IMR-90 (cell line): ENCODE data around the gene KRT36. TPM values are rescaled to one million over a fixed set of nuclear protein-coding genes. Genes with fewer than 3 reads are reported as not detected.

ENCODE experiments used
- ATAC-seq: fragments of 200-7000 bp; cut with Tn5 transposase; 2 replicates; pipeline ENCODE4 v1.9.1; 2020; ENCODE audit warnings: low read depth, mild to moderate bottlenecking, moderate library complexity
- BruUV-seq: library from RNA; stranded (reverse); fragments of 400-500 nt; replicated peaks from 2 replicates; lab custom pipeline; 2021; lab: Mats Ljungman, UMichigan
- CTCF ChIA-PET: fragments of 300-600 bp; formaldehyde crosslinking; extraction: SDS; loops from one replicate; lab custom pipeline; 2021; ENCODE audit warnings: antibody characterized with exemption; lab: Yijun Ruan, JAX
- POLR2A ChIA-PET: fragments of 300-600 bp; sonication (Branson Sonifier 250); formaldehyde crosslinking; loops from one replicate; lab custom pipeline; 2022; ENCODE audit warnings: antibody characterized with exemption; ENCODE audit not compliant: unreplicated experiment; lab: Charles Lee
- DNase-seq: peaks from one replicate; pipeline ENCODE4 v3.0.0; 2013
- H2AFZ ChIP-seq: replicated peaks from 2 replicates; pipeline ENCODE3; 2013; ENCODE audit warnings: low read length, mild to moderate bottlenecking; ENCODE audit not compliant: poor library complexity
- H2AK5ac ChIP-seq: 2 replicates; pipeline ENCODE4 v1.6.1; 2013; ENCODE audit warnings: low read depth, low read length, inconsistent platforms
- H2AK9ac ChIP-seq: replicated peaks from 2 replicates; pipeline ENCODE3; 2013; ENCODE audit warnings: mild to moderate bottlenecking, low read depth, low read length, moderate library complexity; ENCODE audit not compliant: poor library complexity
- H2BK120ac ChIP-seq: 2 replicates; pipeline ENCODE4 v1.6.1; 2013; ENCODE audit warnings: low read depth, low read length, inconsistent platforms
- H2BK15ac ChIP-seq: 3 replicates; pipeline ENCODE4 v1.6.1; 2013; ENCODE audit warnings: low read depth, low read length, inconsistent platforms
- H2BK20ac ChIP-seq: 2 replicates; pipeline ENCODE4 v1.6.1; 2013; ENCODE audit warnings: low read depth, mild to moderate bottlenecking, inconsistent platforms, low read length, moderate library complexity
- H2BK5ac ChIP-seq: 2 replicates; pipeline ENCODE4 v1.6.1; 2013; ENCODE audit warnings: mild to moderate bottlenecking, low read depth, low read length, inconsistent platforms; ENCODE audit not compliant: poor library complexity, severe bottlenecking
- H3K14ac ChIP-seq: replicated peaks from 2 replicates; pipeline ENCODE4 v1.6.1; 2013; ENCODE audit warnings: low read depth, low read length, inconsistent platforms
- H3K18ac ChIP-seq: 2 replicates; pipeline ENCODE4 v1.6.1; 2013; ENCODE audit warnings: low read depth, low read length, control low read depth
- H3K23ac ChIP-seq: 2 replicates; pipeline ENCODE4 v1.6.1; 2013; ENCODE audit warnings: low read depth, low read length, inconsistent platforms
- H3K27ac ChIP-seq: 2 replicates; pipeline ENCODE4 v1.5.1; 2013; ENCODE audit warnings: mild to moderate bottlenecking, control low read depth, low read length; ENCODE audit not compliant: insufficient read depth
- H3K27me3 ChIP-seq: 2 replicates; pipeline ENCODE4 v1.6.1; 2013; ENCODE audit warnings: low read length; ENCODE audit not compliant: control insufficient read depth, insufficient read depth
- H3K36me3 ChIP-seq: 2 replicates; pipeline ENCODE4 v1.6.1; 2013; ENCODE audit warnings: low read length, mixed read lengths; ENCODE audit not compliant: control insufficient read depth, insufficient read depth
- H3K4ac ChIP-seq: 2 replicates; pipeline ENCODE4 v1.6.1; 2013; ENCODE audit warnings: low read depth, low read length, inconsistent platforms
- H3K4me1 ChIP-seq: 2 replicates; pipeline ENCODE4 v1.6.1; 2013; ENCODE audit warnings: low read length, mixed read lengths; ENCODE audit not compliant: control insufficient read depth, insufficient read depth
- H3K4me2 ChIP-seq: 2 replicates; pipeline ENCODE4 v1.6.1; 2013; ENCODE audit warnings: low read depth, mild to moderate bottlenecking, control low read depth, low read length, moderate library complexity
- H3K4me3 ChIP-seq: 2 replicates; pipeline ENCODE4 v1.5.1; 2013; ENCODE audit warnings: low read depth, mild to moderate bottlenecking, control low read depth, low read length, moderate library complexity; ENCODE audit not compliant: insufficient read depth
- H3K56ac ChIP-seq: 2 replicates; pipeline ENCODE4 v1.6.1; 2013; ENCODE audit warnings: low read length, inconsistent platforms; ENCODE audit not compliant: insufficient read depth; ENCODE audit errors: extremely low read depth
- H3K79me1 ChIP-seq, 2 experiments: 2 replicates each; pipeline ENCODE4 v1.6.1; 2013; ENCODE audit warnings: low read length in 2 of 2, inconsistent platforms in 1 of 2, low read depth in 1 of 2
- H3K9ac ChIP-seq: 2 replicates; pipeline ENCODE4 v1.6.1; 2013; ENCODE audit warnings: low read depth, low read length, control low read depth
- H3K9me1 ChIP-seq: 2 replicates; pipeline ENCODE4 v1.6.1; 2013; ENCODE audit warnings: low read length, inconsistent platforms; ENCODE audit not compliant: insufficient read depth
- H3K9me3 ChIP-seq: 2 replicates; pipeline ENCODE4 v1.6.1; 2013; ENCODE audit warnings: low read length; ENCODE audit not compliant: control insufficient read depth, insufficient read depth
- H4K20me1 ChIP-seq: 2 replicates; pipeline ENCODE4 v1.6.1; 2013; ENCODE audit warnings: low read length, inconsistent platforms; ENCODE audit not compliant: insufficient read depth
- H4K5ac ChIP-seq: 2 replicates; pipeline ENCODE4 v1.6.1; 2013; ENCODE audit warnings: mild to moderate bottlenecking, low read depth, low read length, control low read depth
- H4K8ac ChIP-seq, 2 experiments: 2 replicates each; pipeline ENCODE4 v1.6.1; 2013; ENCODE audit warnings: low read depth in 2 of 2, low read length in 2 of 2, control low read depth in 1 of 2, inconsistent platforms in 1 of 2
- H4K91ac ChIP-seq: 2 replicates; pipeline ENCODE4 v1.6.1; 2013; ENCODE audit warnings: low read depth, low read length, inconsistent platforms; ENCODE audit not compliant: insufficient read depth
- MAZ ChIP-seq: IDR thresholded peaks from 2 replicates; pipeline ENCODE4 v1.6.1; 2012; ENCODE audit warnings: low read depth, mild to moderate bottlenecking, low read length, improper control_type of control experiment, moderate library complexity, borderline replicate concordance
- RAD21 ChIP-seq: IDR thresholded peaks from 2 replicates; pipeline ENCODE4 v1.6.1; 2012; ENCODE audit warnings: low read length, improper control_type of control experiment
- RCOR1 ChIP-seq: IDR thresholded peaks from 2 replicates; pipeline ENCODE4 v1.6.1; 2012; ENCODE audit warnings: mild to moderate bottlenecking, low read length, improper control_type of control experiment; ENCODE audit not compliant: insufficient replicate concordance
- SMC3 ChIP-seq: fragments of 150-350 bp; IDR thresholded peaks from 2 replicates; pipeline ENCODE4 v1.6.1; 2016; ENCODE audit warnings: low read depth, mild to moderate bottlenecking, antibody characterized with exemption, low read length, moderate library complexity
- WGBS, 2 experiments: methylation state at CpG; one replicate each; pipeline versions ENCODE4 v1.1.5 to v1.1.7; 2013; ENCODE audit warnings: missing lambda C conversion rate in 2 of 2; ENCODE audit not compliant: insufficient read length in 1 of 2; ENCODE audit errors: extremely low coverage in 2 of 2; 5-methylcytosine and 5-hydroxymethylcytosine counted together
- dilution Hi-C: fragments of 300-500 bp; cut with HindIII; formaldehyde crosslinking; loops from one replicate; pipeline ENCODE4 v1.14.3; 2018; ENCODE audit warnings: low sequenced_read_pairs; ENCODE audit not compliant: unreplicated experiment
- in situ Hi-C: fragments of 300-500 bp; cut with MboI; formaldehyde crosslinking; loops from 3 replicates; pipeline ENCODE4 v1.14.3; 2019; ENCODE audit warnings: low sequenced_read_pairs, inconsistent platforms, mixed read lengths
- intact Hi-C: fragments of 100-400 bp; cut with micrococcal nuclease; formaldehyde crosslinking; loops from 2 replicates; pipeline ENCODE4 v1.10.0; 2022
- polyA plus RNA-seq, 3 experiments: library from polyadenylated mRNA; depleted of rRNA; stranded (reverse); fragments of >200 nt; gene quantifications; 2 replicates each; pipeline ENCODE4 v1.2.3, GENCODE V29; 2012; ENCODE audit warnings: low replicate concordance in 1 of 3
- total RNA-seq: library from RNA; depleted of rRNA; stranded (reverse); fragments of >200 nt; gene quantifications from 2 replicates; pipeline ENCODE4 v1.2.3, GENCODE V29; 2012
- TF ChIP-seq, protein P1 (sequence below): conservative IDR thresholded peaks from 2 replicates; pipeline ENCODE4 v1.5.1; 2012; ENCODE audit warnings: mild to moderate bottlenecking, low read depth, low read length, improper control_type of control experiment

The KRT36 gene
- total and polyA plus RNA-seq, 2 of the 4 experiments (the other 2 are of a cell fraction) = not detected

DNA sequence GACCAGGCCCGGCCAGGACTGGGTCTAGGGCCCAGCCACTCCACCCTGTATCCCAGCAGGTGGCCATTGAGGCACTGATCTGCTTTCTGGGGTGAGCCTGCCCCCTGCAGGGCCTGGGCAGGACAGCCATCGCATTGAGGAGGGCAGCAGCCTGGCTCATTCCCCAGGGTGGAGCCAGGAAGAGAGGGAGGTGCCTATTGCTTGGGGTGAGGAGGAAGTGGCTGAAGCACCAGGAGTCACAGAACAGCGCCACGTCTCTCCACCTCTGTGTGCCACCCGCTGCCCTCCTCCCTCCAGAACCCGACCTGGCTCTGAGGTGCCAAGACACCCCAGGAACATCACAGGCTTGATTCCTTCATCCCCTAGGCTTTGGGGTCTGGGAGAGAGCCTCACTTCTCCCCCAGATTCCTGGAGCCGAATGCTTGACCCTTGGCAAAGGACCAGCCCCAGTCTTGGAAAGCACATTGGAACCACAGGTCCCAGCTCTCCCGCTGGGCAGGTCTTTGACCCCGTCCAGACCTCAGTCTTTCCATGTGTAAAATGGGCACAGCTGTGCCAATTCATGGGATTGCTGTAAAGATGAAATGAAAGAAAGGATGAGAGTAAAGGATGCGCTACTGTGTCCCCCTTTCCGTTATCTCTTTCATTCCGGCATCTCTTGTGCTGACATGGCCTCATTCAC, 7.2 kb upstream of the KRT36 start:
- dilution Hi-C loops (no loop called here), intact Hi-C loops (loop anchor here (1.0 to 5.0 kb wide), 4 partner anchors 168 to 640 kb away; partner anchors contain the start of gene KRTAP2-3), in situ Hi-C loops (no loop called here)
- ATAC-seq (peak; percentile 97), DNase-seq (peak; percentile 83)
- peak overlapping the region; percentile 88 for H2BK5ac ChIP-seq
- peak overlapping the region; percentile 74; the same call in 1 of the 2 replicates for H3K18ac ChIP-seq
- peak overlapping the region; percentile 96 for H2BK120ac ChIP-seq
- H3K14ac ChIP-seq = peak overlapping the region; percentile 92
- peaks cover 29% of the 10 kb centered on the region for H3K9me1 ChIP-seq
- H3K27ac ChIP-seq = peak overlapping the region; percentile 36; the same call in 1 of the 2 replicates
- BruUV-seq = no TSS peak
- H4K91ac ChIP-seq = peak overlapping the region; percentile 92; the same call in 1 of the 2 replicates
- peak overlapping the region; percentile 96 for H2AK5ac ChIP-seq
- H3K4me3 ChIP-seq = no peak overlapping the region
- peak overlapping the region; percentile 79 for H4K5ac ChIP-seq
- H2BK15ac ChIP-seq = peak overlapping the region; percentile 83; the same call in 2 of the 3 replicates
- CTCF ChIA-PET = interaction anchor here (0.8 to 1.0 kb wide), 3 partner anchors 166 to 175 kb away, joined by 3 to 6 read pairs (median 3); no protein-coding TSS in a partner anchor
- peak overlapping the region; percentile 81 to 96 for H4K8ac ChIP-seq
- TF ChIP-seq SMC3 (peak; percentile 89), RCOR1 (no peak), RAD21 (peak; percentile 94), MAZ (peak; percentile 11; the same call in 1 of the 2 replicates)
- TF ChIP-seq, protein P1, sequence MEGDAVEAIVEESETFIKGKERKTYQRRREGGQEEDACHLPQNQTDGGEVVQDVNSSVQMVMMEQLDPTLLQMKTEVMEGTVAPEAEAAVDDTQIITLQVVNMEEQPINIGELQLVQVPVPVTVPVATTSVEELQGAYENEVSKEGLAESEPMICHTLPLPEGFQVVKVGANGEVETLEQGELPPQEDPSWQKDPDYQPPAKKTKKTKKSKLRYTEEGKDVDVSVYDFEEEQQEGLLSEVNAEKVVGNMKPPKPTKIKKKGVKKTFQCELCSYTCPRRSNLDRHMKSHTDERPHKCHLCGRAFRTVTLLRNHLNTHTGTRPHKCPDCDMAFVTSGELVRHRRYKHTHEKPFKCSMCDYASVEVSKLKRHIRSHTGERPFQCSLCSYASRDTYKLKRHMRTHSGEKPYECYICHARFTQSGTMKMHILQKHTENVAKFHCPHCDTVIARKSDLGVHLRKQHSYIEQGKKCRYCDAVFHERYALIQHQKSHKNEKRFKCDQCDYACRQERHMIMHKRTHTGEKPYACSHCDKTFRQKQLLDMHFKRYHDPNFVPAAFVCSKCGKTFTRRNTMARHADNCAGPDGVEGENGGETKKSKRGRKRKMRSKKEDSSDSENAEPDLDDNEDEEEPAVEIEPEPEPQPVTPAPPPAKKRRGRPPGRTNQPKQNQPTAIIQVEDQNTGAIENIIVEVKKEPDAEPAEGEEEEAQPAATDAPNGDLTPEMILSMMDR = peak; percentile 93
- H3K4me1 ChIP-seq = peaks cover 22% of the 10 kb centered on the region
- no peaks in the 10 kb centered on the region for H3K9me3 ChIP-seq
- peak overlapping the region; percentile 67; the same call in 1 of the 2 replicates for H3K23ac ChIP-seq
- peak overlapping the region; percentile 92 for H2BK20ac ChIP-seq
- H3K9ac ChIP-seq = peak overlapping the region; percentile 29; the same call in 1 of the 2 replicates
- peak overlapping the region; percentile 87 for H2AFZ ChIP-seq
- no peak overlapping the region for H3K56ac ChIP-seq
- H3K4me2 ChIP-seq = no peak overlapping the region
- H3K27me3 ChIP-seq = no peaks in the 10 kb centered on the region
- no peaks in the 10 kb centered on the region for H4K20me1 ChIP-seq
- no CpG with 5 or more reads among the region's 12 CpGs for WGBS, 2 experiments
- POLR2A ChIA-PET = no interaction called here
- H2AK9ac ChIP-seq = peak overlapping the region; percentile 92
- H3K4ac ChIP-seq = peak overlapping the region; percentile 97
- no peaks in the 10 kb centered on the region for H3K36me3 ChIP-seq
- no peaks in the 10 kb centered on the region for H3K79me1 ChIP-seq
